Umbilical cord (tissue), 2 donors: Measurements from ENCODE around the gene SUPT3H. TPM values are rescaled to one million over a fixed set of nuclear protein-coding genes. Genes with fewer than 3 reads are reported as not detected.
A peak's percentile ranks its signal among the peaks of the same experiment; 100 is the strongest.

Source experiments
- DNase-seq: peaks from one replicate; pipeline ENCODE4 v3.0.0-alpha.2; 2015; ENCODE audit warnings: low spot score
- total RNA-seq: library from RNA; depleted of rRNA; stranded (reverse); fragments of >200 nt; gene quantifications from one replicate; pipeline ENCODE4 v1.2.3, GENCODE V29; 2014; ENCODE audit warnings: low replicate concordance; ENCODE audit not compliant: insufficient read depth

SUPT3H gene
- total RNA-seq, 1 donor from 2014 or later: 6.5 TPM

DNA sequence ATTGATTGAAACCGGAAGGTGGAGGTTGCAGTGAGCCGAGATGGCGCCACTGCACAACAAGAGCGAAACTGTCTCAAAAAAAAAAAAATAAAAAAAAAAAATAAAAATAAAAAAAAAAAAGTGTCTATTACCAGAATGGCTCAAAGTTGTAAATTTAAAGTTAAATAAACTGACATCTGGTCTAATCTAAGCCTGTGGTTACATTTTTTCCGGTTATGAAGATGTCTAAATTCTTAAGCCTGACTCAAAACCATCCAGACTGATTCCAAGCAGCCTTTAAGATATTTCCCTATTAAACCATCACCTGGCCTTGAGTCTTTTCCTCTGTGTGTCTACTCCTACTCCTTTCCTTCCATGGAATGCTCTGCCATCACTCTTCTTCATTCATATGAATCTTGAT lies 421.3 kb downstream of the SUPT3H start:
- DNase-seq: peak; percentile 37

DNA sequence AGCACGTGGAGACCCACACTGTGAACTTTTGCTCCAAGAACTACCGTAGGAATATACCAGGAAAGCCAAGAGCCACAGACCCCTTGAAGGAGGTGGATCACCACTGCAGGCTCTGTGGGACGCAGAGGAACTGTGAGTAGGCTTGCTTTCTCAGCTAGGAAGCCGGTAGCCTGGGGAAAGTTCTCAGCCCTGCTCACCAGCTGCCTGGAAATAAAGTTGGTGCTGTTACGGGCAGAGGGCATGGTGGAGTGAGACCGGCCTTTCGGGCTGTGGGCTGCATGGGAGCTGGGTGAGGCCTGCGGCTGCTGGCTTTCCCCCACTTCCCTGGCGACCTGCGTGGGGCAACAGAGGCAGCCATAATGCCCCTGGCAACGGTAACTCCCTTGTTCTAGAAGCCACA lies 422.6 kb downstream of the SUPT3H start:
- DNase-seq: no peak

DNA sequence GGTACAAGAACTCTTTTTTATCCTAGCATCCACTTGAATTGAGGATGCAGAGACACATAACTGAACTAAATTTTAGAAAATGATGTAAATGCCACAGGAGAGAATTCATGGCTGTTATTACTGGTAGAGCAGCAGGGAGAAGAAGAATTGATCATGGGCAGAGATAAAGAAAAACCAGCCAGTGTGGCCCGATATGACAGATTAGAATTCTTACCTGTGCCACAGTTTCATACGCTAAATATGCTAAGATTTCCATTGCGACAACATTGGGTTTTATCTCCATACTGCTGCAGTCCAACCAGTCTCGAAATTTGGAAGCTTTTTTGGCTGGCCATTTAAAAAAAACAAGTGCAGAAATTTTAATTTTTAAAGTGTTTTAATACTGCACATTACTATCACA lies 423.5 kb downstream of the SUPT3H start:
- no peak for DNase-seq

DNA sequence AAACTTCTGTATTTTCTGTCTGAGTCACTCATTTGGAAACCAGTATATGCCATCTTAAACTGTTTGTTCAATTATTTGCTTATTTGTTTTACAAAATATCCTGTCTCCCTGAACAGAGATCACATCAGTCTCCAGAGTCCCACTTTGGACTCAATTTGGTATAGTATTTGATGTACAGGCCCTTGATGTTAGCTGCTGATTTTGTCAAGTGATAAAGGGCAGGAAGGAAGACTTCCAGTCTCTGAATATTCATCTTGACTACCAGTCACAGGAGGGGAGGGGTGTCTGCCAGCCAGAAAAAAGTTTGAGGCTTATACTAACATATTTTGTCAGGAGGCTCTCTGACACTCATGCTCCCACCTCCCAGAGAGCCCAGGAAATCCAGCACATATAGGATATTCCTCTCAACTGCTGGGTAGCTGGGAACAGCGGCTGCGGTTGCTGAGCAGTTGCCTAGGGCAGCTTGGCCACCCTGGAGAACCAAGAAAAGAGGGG lies 426.4 kb downstream of the SUPT3H start:
- DNase-seq: no peak

DNA sequence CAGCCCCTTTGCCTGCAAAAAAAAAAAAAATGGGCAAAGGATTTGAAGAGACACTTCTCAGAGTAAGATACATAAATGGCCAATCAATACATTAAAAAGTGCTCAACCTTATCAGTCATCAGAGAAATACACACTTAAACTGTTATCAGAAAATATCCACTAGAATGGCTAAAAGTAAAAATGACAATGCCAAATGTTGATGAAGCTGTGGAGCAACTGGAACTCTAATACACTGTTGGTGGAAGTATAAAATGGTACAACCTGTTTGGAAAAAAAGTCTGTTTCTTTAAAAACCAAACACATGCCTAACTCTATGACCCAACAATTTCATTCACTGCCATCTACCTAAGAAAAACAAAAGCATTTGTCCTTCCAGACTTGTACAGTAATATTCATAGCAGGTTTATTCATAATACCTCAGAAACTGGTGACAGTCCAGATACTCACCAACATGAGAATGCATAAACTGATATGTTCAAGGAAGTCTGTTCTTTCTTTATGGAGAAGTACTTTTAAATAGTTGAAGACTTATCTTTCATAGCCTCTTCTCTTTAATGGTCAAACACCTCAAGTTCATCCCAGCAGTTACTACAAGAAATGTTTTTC lies 428.0 kb downstream of the SUPT3H start:
- DNase-seq: no peak

DNA sequence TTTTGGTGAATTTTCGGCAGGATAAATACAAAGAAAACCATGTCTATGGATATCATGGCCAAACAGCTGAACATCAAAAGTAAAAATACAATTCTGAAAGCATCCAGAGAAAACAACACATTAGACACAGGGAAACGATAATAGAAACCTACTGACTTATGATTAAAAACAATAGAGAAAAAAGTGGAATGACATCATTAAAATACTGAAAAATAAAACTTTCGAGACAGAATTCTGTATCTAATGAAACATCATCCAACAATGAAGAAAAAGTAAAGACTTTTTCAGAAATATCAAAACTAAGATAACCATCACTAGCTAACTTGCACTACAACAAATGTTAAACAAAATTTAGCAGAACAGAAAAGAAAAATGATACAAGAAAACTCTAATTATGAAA lies 434.2 kb downstream of the SUPT3H start:
- no peak for DNase-seq

DNA sequence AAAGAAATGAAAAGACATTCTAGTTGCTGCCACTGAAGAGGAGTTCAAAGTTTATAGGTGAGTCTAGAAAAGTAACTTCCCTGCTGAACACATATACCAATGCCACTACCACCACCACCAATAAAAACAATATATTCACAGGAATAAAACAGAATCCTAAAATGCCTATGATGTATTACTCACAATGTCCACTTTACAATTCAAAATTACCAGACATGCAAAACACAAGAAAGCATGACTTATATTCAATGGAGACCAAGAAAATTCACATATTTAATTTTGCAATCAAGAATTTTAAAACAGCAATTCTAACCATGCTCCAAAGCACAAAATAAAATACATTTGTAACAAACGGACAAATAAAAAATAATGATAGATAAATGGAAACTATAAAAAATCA lies 434.9 kb downstream of the SUPT3H start:
- no peak for DNase-seq

DNA sequence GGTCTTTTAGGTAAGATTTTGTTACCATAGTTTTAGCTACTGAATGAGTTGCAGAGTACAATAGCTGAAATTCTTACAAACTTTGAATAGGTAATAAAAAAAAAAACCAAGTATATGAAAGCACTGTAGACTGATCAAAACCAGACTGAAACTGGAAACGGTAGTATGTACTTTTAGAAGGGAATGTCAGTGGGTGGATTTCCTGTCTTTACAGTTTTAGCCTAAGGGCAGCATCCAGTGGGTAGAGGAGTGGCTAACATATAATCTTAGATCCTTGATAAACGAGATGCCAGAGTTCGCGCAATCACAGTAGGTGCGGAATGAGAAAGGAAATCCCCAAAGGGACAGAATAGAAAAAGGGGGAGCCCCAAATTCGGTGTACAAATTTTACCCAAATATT lies 435.5 kb downstream of the SUPT3H start:
- DNase-seq: no peak

DNA sequence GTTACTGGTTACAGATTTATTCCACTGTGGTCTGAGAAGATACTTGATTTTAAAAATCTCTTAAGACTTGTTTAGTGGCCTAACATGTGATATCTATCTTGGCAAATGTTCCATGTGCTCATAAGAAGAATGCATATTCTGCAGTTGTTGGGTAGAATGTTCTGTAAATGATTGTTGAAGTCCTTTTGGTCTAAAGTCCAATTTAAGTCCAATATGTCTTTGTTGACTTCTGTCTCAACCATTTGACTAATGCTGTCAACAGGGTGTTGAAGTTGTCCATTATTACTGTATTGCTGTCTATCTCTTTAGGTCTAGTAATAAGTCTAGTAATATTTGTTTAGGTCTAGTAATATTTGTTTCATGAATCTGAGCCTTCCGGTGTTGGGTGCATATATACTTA lies 437.4 kb downstream of the SUPT3H start:
- no peak for DNase-seq

DNA sequence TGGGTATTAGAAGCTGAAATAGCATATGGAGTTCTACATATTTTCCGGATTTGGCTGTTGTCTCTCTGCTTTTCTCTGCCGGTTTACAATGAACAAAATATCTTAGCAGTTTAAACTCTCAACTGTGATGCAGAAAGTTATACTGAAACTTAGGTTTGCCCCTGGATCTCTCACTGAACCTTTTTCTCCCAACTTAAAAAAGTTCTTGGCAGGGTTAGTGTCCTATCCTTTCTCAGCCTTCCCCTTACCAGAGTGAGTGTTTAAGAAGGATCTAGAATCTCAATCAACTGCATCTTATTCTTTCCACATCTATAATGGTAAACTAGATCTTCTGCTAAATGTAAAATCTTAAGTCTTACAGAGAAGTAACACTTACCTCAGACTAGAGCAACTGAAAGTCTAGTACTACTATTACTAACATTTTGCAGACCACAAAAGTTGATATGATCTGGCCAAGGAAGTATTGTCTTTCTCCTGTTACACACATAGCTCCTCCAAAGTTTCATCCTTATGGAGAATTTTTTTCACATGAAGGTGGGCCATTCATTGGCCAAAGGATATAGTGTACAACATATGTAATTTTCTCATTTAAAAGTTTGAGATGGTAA lies 441.9 kb downstream of the SUPT3H start:
- DNase-seq: no peak

DNA sequence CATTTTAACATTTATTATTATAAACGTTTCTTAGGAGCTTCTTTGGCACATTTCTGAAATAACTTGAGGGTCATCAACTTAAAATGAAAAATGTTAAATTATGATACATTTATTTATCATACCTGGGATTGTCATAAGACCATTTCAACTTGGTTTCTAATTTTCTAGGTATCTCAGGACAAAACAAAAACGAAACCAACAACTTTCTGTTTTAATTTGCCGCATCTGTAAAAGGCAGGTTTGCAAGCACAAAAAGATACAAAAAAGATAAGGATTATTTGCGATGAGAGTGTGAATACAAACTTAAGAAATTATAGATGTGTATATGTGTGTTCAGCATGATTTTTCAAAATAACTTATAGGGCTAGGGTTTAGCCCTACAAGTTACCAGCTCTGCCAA lies 444.6 kb downstream of the SUPT3H start:
- no peak for DNase-seq

DNA sequence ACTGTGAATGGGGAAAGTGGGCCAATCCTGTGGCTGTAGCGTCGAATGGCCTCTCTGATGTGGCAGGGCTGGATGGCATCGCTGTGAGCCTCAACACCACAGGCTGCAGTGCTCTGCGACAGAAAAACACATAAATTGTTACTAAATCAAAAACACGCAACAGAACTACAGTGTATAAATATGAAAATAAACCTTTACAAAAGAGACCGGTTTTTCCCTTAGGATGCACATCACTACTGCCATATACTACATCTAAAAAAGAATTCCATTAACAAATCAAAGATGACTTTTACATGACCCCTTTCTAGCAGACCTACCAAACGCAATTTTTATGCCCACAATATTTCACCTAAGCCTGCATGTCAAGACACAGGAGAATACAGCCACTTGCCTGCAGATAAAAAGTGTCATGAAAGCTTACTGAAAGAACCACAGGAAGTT lies 445.1 kb downstream of the SUPT3H start:
- no peak for DNase-seq

DNA sequence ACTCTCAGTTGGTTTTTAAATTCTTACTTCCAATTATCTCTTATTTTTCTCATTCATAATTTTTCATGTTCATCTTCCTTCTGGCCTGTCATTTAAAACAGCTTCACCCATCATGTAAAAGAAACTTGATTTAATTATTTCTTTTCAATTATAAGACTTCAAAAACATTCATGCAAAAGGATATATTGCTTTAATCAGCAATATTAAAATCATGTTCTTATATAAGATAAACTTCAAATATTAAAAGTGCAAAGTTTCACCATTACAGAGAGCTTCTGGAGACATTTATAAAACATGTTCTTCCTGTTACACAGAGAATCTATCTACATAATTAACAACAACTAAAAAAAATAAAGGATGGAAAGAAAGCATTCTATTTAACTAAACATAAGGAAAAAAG lies 446.3 kb downstream of the SUPT3H start:
- no peak for DNase-seq

DNA sequence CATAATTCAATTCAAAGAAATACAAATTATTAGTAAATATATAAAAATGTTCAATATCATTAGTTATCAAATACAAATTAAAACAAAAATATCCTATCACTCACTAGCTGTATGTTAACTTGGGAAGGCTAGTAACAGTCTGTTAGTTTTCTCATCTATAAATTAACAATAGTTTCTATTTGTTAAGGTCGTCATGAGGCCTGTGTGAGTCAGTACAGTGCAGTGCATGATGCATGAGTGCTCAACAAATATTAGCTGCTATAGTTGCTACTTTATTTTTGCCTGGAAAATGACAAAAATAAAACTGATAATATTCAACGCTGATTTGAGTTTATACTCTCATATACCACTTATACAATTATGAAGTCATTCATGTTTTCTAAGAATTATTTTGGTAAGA lies 451.2 kb downstream of the SUPT3H start:
- DNase-seq: no peak

DNA sequence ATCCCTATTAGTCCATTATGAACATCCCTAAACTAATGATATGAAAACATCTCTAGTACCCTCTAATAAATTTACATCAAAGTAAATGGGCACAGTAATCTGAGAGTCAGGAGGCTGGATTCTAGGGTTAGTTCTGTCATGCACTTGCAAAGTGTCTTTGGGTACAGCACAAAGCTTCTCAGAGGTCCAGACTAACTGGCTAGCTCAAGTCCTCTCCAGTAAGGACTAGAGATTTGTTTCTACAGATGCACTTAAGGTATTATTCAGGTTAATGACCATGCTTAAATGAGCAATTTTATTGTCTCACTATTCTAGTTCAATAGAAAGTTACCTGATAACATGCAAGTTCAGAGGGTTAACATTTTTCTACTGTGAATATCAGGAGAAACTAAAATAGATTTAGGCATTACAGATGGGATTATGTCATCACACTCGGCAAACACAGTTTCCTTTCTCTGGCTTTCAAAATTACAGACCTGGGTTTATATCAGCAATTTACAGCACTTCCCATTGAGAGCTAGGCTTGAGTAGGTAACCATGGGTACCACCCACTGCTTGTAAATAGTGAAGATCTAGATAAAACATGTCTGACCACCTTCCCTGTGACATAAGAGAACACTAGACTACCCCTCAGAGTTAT lies 452.5 kb downstream of the SUPT3H start:
- DNase-seq: peak; percentile 14

DNA sequence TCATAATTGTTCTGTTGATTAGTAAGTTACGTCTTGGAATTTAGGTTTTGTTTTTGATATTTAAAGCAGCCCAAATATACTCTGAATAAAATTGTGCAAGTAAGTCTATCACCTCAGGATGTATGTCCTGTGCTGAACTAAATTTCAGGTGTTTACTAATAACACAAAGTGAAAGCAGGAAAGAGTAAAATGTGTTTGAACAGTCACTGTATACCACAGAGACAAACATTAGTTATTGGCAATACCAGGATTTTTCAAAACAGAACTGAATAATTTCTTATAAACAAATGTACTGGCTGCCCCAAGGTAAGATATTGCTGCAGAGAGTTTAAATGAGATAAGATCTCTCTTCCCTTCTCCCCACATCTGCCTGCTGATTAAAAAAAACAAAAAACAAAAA lies 454.3 kb downstream of the SUPT3H start:
- DNase-seq: no peak

DNA sequence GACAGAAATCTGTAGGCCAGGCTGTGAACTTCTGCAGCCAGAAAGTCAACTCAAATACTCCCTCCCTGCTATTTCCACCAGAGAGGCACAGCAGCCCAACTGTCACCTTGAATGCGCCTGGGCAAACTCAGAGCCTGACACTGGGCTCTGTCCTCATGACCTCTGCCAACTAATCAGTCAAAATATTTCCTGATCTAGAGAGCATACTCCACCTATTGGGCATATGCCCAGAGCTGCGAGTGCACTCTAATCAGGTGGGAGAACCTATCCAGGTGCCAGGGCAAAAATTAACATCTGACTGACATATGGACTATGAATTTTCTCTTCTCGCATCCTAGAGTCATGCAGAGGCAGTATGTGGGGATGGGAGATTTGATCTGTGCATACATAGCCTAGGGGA lies 455.9 kb downstream of the SUPT3H start:
- DNase-seq: no peak

DNA sequence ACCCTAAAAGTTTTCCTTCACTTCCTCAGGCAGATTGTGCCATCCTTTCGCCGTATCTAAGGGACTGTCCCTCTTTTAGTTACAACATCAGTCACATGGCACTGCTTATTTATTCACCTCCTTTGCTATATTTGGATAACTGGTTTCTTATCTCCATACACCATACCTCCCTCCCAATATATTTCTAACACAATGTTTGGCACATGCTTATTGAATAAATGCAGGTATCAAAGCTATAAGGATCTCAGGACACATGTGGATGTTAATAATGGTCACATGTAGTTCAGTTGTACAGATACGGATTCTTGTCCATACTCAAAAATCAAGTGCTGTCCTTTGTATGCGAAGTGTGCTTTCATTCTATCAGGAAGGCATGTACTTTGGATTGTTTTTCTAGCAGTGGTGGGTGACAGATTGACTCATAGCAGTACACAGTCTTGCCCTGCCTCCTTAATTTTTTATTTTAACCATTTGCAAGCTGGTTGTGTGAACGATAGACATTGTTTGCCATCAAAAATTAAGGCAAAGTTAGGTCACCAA lies 456.7 kb downstream of the SUPT3H start:
- no peak for DNase-seq

DNA sequence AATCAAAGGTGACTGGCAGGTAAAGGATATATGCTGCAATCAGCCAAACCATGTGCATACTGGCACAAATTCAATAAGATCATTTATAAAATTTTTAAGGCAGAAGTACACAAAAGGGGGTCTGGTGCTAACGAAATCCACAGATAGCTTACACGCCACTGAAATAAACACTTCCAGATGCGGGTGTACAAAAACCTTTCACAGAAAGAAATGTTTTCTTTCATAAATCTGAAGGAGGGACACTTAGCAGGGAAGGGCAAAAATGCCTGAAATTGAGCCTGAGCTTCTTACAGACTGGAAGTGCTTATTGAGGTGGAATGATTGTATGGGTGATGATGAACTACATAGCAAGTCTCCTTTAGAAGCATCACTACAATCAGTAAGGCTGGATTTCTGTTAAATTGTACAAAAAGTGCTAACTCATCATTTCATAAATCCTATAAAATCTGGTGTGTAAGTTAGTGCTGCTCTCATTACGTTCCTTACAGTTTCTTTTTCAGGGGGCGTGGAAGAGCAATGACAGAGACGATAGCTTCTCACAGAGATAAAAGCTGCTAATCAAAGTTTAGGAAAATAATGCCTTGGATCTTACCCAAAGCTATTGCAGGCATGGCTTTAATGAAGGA lies 458.9 kb downstream of the SUPT3H start:
- DNase-seq: peak; percentile 14

DNA sequence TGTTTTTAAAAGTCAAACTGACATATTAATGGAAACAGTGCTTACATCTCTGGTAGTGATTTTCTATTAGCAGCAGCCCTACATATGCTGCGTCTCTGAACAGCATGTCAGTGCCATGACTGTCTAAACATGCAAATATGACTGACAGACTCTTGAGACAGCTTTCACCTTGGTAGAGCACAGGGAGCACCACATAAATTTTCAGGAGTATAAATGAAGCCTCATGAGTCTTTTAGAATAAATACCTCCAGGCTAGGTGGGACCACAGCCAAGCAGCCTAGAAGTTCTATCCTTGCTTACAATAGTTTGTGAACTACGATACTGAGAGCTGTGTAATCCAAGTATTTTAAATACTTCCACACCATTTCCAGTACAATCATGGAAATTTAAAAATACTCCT lies 460.3 kb downstream of the SUPT3H start:
- no peak for DNase-seq

DNA sequence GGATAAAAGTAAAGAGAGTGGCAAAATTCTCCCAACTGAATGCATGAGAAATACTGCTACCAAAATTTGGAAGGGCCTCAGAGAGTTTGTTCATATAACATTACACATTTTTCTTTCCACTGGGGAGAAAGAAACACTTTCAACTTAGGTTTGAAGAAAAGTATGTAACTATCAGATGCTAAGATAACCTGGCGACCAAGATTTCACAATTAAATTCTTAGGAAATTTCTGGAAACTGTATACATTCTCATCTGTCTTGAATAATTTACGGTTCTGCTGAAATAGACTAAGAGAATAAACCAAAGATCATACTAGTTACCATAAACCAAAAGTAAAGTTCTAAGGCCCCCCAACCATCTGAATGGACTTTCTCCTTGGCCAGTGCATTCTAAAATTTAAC lies 462.6 kb downstream of the SUPT3H start:
- no peak for DNase-seq

DNA sequence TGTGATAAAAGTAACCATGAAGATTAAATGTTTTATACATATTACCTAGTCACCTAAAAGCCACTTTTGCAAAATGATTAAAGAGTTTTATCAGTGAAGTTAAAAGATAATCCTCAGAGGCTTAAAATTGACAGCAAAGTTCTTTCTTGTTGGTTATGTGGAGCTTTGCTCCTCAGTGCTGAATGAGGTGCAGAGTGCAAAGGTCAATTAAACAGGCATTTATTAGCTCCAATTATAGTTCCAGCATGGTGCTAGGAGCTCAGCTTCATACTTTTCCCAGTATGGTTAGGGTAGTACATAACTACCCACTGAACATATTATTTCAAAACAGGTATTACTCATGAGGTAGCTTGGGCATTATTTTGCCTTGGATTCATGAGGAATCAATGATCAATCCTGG lies 463.6 kb downstream of the SUPT3H start:
- DNase-seq: no peak

DNA sequence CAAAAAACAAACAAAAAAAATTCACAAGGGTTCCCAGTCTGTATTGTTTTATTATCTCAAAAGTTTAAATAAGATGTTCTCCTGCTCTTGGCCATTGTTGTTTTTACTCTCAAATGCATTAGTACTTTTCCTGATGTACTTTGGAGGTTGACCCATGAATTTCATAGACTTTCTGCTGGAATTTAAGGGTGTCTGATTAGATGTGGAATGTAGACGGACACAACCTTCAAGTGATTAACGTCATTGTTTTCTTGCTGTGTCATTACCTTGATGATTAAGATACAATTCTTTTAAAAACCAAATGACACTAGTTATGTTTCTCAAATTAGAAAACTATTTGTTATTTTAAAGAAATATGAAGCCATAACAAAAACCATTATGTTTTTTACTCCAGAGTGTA lies 471.0 kb downstream of the SUPT3H start:
- DNase-seq: no peak
